Dedifferentiated amniotic fluid mesenchymal stem cell (primary cell): ENCODE measurements around the gene HOOK1.
"Not testable (repeated sequence)": the region's sequence is repeated elsewhere in the genome, so short reads cannot be mapped to it uniquely, and the experiment has no call there.

Experiments used
- DNase-seq: peaks from one replicate; pipeline ENCODE4 v3.0.0-alpha.2; 2016; ENCODE audit errors: extremely low spot score

HOOK1 gene

DNA sequence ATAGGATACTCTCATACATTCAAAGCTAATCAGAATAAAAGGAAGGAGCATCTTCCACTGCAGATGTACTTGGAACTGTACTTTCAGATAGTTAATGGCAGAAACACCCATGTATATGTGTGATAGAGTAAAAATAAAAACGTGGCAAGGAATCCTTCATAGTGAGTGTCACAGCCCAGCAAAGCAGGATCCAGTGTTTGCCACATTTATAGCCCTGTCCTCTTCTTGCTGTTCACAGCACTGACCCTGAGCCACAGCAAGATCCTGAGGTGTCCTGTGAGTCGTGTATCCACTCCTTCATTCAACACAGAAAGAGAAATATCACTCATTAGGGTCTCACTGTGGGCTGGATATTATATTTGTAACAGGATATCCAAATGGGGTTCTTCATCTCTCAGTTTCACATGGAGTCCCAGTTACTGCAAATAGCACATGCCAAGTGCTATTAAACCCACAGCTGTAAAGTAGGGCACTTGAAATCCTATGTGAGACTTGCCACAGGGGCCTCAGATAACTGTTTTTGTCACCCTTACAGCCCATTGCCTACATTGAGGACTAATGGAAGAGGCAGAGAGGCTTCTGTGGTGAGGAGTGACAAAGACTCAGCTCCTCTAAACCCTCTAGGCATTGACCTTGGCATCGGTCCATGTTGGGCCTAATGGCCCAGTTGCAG, 70.5 kb downstream of the HOOK1 start:
- no peak for DNase-seq

DNA sequence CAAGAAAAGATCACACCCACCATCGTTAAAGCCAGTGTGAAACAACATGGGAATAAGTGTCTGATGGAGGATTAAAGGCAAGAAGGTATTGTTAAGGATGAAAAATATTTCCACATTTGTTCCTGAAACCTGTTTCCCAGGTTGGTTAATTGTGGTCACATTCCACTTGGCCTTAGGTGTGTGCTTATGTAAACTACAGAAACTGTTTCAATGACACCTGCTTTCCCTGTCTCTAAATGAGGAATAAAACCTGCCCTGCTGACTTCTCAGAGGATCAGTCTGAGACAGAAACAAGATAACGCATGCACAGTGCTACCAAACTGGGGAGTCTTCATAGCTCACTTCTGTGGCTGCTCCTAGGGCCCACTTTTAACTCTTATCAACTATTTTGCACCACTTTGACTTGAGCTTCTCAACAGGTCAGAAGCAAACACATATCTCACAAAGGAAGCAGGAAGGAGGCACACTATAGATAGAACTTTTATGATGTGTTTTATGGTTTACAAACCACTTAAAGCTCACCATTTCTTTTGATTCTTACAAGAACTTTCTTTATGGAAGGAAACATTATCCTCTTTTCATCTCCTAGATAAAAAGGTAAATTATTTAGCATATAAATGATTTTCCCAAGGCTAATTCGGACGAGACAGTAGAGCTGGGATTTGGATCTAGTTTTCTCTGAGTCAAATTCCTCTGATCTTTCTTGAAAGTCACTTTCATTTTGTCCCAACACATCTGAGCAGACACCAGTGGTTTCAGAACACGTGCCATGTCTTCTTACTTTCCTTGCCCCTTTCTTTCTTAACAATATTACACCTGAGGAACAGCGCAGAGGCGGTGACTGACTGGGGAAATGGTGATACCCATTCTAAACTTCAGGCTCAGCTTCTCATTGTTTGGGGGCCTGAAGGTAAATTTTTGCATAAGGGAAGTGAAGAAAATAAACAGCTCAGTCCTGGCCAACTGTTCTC, 78.4 kb downstream of the HOOK1 start:
- DNase-seq: no peak

DNA sequence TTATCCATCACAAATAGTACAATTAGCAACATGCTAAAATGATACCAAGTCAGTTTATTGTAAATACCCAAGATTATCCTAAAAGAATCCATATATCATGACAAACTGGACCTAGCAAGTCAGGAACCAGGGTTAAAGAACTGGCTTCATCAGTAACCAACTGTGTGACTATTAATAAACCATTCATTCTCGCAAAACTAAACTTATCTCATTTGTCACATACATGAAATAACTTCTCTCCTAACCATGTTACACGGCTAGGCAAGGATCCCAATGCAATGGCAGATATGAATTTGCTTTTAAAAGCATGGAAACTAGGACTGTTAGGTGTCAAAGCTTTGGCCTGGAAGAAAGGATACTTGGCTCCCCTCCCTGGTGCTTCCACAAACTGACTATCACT, 82.4 kb downstream of the HOOK1 start:
- DNase-seq: no peak

DNA sequence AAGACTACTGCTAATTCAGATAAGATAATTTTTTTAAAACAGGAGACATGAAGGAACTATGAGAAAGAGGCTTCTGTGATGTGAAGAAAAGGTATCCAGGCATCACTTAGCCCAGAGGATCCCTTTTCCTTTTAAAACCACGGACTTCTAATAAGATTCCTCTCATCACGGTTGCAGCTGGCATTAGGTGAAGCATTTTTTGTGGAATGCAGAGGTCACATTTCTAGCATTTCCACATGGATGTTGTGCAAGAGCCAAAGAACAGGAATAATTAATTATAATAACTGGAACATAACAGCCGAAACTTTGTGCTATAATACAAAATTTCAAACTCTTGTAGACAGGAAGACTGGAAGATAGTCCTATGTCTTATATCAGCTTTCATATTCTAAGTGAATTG, 84.2 kb downstream of the HOOK1 start:
- no peak for DNase-seq

DNA sequence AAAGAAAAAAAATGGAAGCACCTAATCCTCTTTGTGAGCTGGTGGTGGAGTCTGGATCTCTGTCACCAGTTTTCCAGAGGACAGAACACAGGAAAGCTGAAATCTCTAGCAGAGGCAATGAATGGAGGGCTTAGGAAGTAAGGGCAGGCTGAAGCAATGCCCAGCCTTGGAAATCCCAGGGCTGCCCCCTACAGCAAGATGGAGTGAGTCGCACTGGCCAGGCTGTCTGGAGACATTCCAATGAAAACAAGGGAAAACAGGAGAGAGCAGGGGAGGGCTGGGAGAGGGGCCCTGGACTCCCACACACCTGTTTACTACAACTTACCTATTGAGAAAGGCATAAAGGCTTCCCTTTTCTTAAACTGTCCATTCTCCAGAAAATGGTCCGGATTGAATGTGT, 85.9 kb downstream of the HOOK1 start:
- no peak for DNase-seq

DNA sequence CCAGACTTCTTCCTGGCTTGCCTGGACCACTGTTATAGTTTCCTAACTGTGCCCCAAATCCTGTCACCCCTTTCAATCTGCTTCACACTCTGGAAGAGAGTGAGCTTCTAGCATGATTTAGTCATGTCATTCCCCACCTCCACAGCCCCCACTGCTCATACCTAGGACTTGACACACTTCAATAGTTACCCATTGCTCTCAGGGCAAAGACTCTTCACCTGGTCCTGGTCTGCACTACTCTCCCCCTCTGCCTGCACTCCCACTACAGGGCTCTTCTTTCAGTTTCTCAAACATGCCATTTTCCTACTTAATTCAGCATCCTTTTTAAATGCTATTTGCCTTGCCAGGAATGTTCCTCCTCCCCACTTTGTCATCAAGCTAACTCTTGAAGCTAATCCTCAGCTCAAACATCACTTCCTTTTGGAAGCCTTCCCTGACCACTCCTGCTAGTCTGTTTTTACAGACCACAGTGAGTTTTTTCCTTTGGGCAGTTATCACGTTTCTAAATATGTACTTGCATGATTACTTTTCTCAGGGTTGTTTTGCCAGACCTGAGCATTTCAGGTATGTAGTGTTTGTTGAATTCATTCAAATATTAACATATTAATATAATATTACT, 87.1 kb downstream of the HOOK1 start:
- DNase-seq: peak; percentile 59

DNA sequence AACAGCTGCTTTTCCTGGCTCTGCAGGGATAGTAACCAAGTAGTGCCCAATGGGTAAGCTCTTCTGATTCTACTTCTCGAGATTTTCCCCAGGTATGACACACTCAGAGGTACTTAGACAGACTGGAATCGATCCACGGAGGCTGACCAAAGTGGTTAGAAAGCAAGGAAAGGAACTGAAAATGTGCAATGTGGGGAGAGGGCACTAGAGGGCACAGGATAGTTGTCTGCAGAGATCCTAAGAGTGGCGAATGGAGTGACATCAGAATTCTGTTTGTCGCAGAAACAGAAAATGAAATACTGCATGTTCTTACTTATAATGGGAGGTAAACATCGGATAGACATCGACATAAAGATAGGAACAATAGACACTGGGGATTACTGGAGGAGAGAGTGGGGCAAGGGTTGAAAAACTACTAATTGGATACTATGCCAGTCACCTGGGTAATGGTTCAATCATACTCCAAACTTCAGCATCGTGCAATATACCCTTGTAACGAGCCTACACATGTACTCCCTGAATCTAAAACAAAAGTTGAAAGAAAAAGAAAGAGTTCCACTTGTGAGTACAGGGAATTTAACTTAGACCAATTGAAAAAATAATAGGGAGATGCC, 88.5 kb downstream of the HOOK1 start:
- DNase-seq: no peak

DNA sequence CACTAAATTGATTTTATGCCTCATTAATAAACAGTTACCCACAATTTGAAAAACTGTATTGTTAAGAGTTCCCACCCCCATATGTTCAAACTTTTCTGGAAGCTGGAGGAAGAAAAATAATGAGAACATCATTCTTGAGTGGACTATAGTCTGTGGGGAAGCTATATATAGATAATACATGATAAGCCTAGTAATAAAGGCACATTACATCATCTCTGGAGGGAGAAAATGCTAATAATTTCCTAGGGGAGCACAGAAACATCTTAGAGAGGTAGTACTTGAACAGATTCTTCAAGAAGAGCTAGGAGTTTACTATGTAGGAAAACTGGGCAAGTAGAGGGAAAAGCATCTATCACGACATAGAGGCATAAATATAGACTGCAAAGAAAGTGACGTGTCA, 92.2 kb downstream of the HOOK1 start:
- no peak for DNase-seq

DNA sequence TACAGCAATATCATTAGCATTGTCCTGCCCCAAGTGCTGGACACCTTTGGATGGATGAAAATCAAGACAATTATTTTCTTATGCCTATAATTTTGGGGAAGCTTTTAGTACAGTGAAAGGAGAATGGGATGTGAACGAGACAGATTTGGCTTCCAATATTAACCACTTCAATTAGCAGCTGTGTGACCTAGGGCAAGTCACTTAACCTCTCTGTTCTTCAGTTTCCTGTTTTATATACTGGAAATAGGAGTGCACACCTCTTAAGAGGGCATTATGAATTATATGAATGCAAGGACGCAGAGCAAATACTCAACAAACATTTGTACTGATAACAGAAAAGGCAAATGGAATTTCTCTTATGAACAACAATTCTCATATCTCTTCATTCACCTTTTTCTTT, 93.3 kb downstream of the HOOK1 start:
- DNase-seq: no peak

DNA sequence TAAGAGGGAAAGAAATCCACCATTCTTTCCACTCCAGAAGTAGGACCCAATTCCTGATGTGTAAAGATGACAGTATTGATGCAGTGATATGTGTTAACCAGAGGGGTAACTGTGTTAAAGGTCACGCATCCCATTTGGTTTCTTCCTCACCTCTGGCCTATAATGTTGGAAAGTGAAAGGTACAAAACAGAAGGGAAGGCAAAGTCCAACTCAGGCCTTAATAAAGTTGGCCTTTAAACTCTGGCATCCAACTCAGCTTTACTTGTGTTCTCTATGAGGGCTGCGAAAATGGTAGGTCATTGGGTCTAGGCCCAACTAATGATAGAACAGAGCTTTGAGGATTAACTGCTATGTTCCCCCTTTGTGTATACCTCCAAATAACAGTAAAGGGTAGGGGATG, 93.9 kb downstream of the HOOK1 start:
- DNase-seq: no peak

DNA sequence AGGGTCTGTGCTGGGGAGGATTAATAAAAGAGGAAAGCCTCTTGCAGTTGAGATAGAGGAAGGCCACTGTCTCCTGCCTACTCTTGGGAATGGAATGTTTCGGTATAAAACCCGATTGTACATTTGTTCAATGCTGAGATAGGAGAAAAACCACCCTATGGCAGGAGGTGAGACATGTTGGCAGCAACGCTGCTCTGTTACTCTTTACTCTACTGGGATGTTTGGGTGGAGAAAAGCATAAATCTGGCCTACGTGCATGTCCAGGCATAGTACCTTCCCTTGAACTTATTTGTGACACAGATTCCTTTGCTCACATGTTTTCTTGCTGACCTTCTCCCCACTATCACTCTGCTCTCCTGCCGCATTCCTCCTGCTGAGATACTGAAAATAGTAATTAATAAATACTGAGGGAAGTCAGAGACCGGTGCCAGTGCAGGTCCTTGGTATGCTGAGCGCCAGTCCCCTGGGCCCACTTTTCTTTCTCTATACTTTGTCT, 100.1 kb downstream of the HOOK1 start:
- DNase-seq: not testable (repeated sequence)

DNA sequence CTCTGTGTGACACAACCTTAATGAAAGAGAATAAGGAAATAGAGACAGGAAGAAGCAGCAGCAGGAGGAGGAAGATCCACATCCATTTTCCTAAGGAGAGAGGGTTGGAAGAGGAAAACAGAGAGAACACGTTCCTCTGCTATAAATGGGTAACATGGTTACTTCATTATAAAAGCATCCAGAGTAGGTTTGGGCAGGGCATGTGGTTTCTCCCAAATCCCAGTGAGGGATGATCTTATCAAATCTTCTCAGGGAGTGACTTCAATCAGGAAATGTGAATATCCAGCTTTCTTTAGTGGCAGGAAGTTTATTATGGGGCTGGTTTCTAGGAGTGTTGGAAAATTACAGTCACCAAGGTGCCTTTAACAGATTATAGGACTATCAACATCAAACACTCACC, 100.8 kb downstream of the HOOK1 start:
- peak; percentile 22 for DNase-seq

DNA sequence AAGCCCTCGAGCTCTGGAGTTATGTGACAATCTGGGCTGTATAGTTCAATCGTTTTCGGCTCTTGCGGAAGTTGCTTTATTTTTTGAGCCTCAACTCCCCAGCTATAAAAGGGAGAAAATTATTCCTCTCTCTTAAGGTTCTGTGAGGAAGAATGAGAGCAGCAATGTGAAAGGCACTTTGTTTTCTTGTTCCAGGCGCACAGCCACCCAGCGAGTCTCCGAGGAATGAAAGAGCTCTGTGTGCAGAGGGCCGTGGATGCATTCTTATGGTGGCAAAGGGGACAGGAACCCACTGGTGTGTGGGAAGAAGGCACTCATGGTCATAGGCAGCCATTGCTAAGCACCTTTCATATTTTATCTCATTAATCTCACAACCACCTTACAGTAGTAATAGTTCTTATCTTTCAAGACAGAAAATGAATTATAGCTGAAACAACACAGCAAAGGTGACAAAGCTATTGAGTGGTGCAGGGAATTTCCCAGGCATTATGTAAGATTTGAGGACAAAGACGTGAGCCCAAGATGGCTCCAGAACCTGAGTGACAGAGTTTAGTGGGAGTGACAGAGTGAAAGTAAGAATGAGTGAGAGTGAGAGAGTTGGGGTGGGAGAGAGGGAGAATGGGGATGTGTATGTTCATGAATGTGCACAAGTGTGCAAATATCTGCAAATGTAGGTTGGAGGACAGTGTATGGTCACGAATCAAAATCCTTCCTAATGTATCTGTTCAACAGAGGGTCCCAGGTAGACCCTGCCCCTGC, 102.5 kb downstream of the HOOK1 start:
- no peak for DNase-seq

DNA sequence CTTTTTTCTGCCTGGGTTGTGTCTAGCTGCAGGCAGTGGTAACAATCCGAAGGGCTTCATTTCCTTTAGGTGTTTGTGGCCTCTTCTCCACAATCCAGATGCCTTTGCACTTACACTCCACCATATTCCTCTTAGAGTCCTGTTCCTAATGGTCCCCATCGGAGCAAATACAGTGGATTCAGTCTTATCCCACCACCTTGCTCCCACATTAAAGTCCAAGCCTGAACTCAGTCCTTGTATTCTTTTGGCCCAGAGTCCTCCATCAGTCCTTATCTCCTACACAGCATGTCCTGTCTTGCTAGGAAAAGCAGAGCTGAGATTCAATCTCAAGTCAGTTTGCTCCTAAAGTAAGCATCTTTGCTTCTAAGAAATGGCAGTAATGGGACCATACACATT, 103.0 kb downstream of the HOOK1 start:
- DNase-seq: no peak

DNA sequence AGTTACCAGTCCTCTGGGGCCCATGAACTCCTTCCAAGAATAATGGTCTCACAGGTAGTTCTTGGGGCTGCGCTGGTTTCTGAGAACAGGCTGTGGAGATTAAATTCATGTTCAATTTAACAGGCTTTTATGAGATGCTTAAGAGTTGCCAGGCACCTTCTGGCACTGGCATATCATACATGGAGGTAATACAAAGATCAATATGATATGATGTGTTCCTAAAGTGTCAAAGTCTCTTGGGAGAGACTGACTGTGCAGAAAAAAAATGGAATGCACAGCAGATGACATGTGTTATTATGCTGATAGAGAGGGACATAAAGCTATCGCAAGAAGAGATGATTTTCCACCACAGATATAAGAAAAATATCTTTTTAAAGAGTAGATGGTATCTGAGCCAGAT, 105.0 kb downstream of the HOOK1 start:
- DNase-seq: no peak

DNA sequence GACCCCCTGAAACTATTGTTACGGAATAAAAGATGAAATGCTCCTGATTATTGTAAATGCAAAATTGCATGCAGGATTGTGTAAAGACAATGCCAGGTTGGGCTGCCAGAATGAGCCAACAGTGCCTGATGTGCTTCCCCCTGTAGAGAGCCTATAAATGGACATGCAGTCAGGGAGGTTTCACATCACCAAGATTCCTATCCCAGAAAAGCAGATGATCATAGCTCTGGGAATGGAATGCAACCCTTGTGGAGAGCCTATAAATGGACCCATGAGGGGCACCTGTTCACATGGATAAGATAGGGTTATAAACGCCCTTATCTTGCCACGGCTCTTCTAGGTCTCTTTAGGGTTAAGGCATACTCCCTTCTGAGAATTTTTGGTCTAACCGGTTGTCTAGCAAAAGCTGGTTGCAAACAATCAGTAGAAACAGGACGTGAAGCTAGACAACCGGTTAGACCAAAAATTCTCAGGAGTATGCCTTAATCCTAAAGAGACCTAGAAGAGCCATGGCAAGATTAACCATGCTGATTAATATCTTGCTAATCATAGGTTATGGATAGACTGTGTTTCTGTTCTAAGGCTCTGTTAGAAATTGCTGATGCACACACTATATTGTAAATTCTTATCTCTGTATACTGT, 106.6 kb downstream of the HOOK1 start:
- not testable (repeated sequence) for DNase-seq

DNA sequence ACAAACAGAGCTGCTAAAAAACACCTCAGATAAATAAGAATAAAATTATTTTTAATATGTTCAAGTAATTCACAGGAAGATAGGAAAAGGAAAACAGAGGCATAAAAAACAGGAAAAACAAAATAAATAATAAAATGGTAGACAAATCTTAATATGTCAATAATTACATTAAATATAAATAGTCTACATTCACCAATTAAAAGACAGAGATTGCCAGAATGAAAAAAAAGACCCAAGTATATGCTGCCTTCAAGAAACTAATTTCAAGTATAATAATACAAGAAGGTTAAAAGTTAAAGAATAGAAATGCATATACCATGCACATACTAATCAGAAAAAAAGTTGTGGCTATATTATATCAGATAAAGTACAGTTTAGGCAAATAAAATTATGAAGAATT, 109.9 kb downstream of the HOOK1 start:
- no peak for DNase-seq
